PC-3 (cell line): ENCODE results near the gene PALD1. TPM values are rescaled to one million over a fixed set of nuclear protein-coding genes. Genes with fewer than 3 reads are reported as not detected.

Experiments used
- ATAC-seq: fragments of 200-7000 bp; cut with Tn5 transposase; 2 replicates; pipeline ENCODE4 v1.9.1; 2020; ENCODE audit warnings: mild to moderate bottlenecking, moderate library complexity
- BruUV-seq: library from RNA; stranded (reverse); fragments of 400-500 nt; replicated peaks from 2 replicates; lab custom pipeline; 2021; lab: Mats Ljungman, UMichigan
- CTCF ChIA-PET: fragments of 300-600 bp; sonication (Branson Sonifier 250); formaldehyde crosslinking; loops from one replicate; lab custom pipeline; 2022; ENCODE audit warnings: antibody characterized with exemption; lab: Charles Lee
- POLR2A ChIA-PET: fragments of 300-600 bp; sonication (Branson Sonifier 250); formaldehyde crosslinking; loops from one replicate; lab custom pipeline; 2022; ENCODE audit warnings: antibody characterized with exemption; ENCODE audit not compliant: unreplicated experiment; lab: Charles Lee
- DNase-seq: peaks from one replicate; pipeline ENCODE4 v3.0.0-alpha.2; 2015
- H2AFZ ChIP-seq: fragments of 300-600 bp; sonication (generic); 2 replicates; pipeline ENCODE4 v1.6.0; 2016; ENCODE audit warnings: antibody characterized with exemption, low read length
- H3F3A ChIP-seq: fragments of 300-600 bp; sonication (generic); one replicate; pipeline ENCODE4 v1.6.0; 2017; ENCODE audit warnings: antibody characterized with exemption, low read length, control low read depth, mild to moderate bottlenecking; ENCODE audit not compliant: unreplicated experiment
- H3K27ac ChIP-seq: fragments of 300-600 bp; sonication (generic); 2 replicates; pipeline ENCODE4 v1.5.1; 2016; ENCODE audit warnings: mild to moderate bottlenecking, low read length
- H3K27me3 ChIP-seq: fragments of 300-600 bp; sonication (generic); 2 replicates; pipeline ENCODE4 v1.6.1; 2016; ENCODE audit warnings: low read length, mixed read lengths
- H3K36me3 ChIP-seq: fragments of 300-600 bp; sonication (generic); 2 replicates; pipeline ENCODE4 v1.6.1; 2016; ENCODE audit warnings: low read depth, mixed run types, low read length, mixed read lengths
- H3K4me1 ChIP-seq: fragments of 300-600 bp; sonication (generic); 2 replicates; pipeline ENCODE4 v1.5.1; 2016; ENCODE audit warnings: low read length; ENCODE audit not compliant: insufficient read depth
- H3K4me2 ChIP-seq: fragments of 300-600 bp; sonication (generic); 2 replicates; pipeline ENCODE4 v1.6.0; 2016; ENCODE audit warnings: low read length
- H3K4me3 ChIP-seq: fragments of 300-600 bp; sonication (generic); 2 replicates; pipeline ENCODE4 v1.5.1; 2016; ENCODE audit warnings: mild to moderate bottlenecking, low read length, mixed read lengths
- H3K79me2 ChIP-seq: fragments of 300-600 bp; sonication (generic); 2 replicates; pipeline ENCODE4 v1.6.1; 2017; ENCODE audit warnings: low read length, mixed read lengths
- H3K9ac ChIP-seq: fragments of 300-600 bp; sonication (generic); 2 replicates; pipeline ENCODE4 v1.6.0; 2016; ENCODE audit warnings: mild to moderate bottlenecking, low read length
- H3K9me2 ChIP-seq: fragments of 300-600 bp; sonication (generic); replicated peaks from 2 replicates; pipeline ENCODE4 v1.6.1; 2016; ENCODE audit warnings: mixed run types, low read length, mixed read lengths
- H3K9me3 ChIP-seq: fragments of 300-600 bp; sonication (generic); 2 replicates; pipeline ENCODE4 v1.6.1; 2016; ENCODE audit warnings: low read length, mixed read lengths
- H4K20me1 ChIP-seq: fragments of 300-600 bp; sonication (generic); 2 replicates; pipeline ENCODE4 v1.6.1; 2016; ENCODE audit warnings: low read length, mixed read lengths
- CTCF ChIP-seq: fragments of 300-600 bp; sonication (generic); conservative IDR thresholded peaks from 2 replicates; pipeline ENCODE4 v1.5.1; 2017; ENCODE audit warnings: antibody characterized with exemption, low read depth, mild to moderate bottlenecking, low read length
- EZH2 ChIP-seq: fragments of 300-600 bp; sonication (generic); IDR thresholded peaks from one replicate; pipeline ENCODE4 v1.6.1; 2017; ENCODE audit warnings: antibody characterized with exemption, mild to moderate bottlenecking, low read length; ENCODE audit not compliant: unreplicated experiment
- EZH2phosphoT487 ChIP-seq: fragments of 300-600 bp; sonication (generic); IDR thresholded peaks from 2 replicates; pipeline ENCODE4 v1.6.1; 2018; ENCODE audit warnings: mild to moderate bottlenecking, antibody characterized with exemption, low read length, borderline replicate concordance
- intact Hi-C: fragments of 100-400 bp; cut with micrococcal nuclease; formaldehyde crosslinking; loops from 2 replicates; pipeline ENCODE4 v1.9.0; 2023
- total RNA-seq: library from RNA; depleted of rRNA; stranded (reverse); fragments of >200 nt; gene quantifications from 2 replicates; pipeline ENCODE4 v1.2.3, GENCODE V29; 2014

Gene PALD1
- total RNA-seq, 1 experiment from 2014 or later, result 0.80 TPM

GRCh38 chr10:70584909-70585544 lies 106.5 kb downstream of the PALD1 start:
- DNase-seq, result no peak
- Histone ChIP-seq H3K4me1 (peaks cover 2% of the 10 kb centered on the region), H3K9me3 (no peaks in the 10 kb centered on the region), H3K4me2 (no peak overlapping the region), H2AFZ (no peak overlapping the region), H3K9me2 (no peaks in the 10 kb centered on the region), H3K27me3 (no peaks in the 10 kb centered on the region), H3F3A (no peaks in the 10 kb centered on the region), H3K79me2 (no peaks in the 10 kb centered on the region), H4K20me1 (no peaks in the 10 kb centered on the region), H3K9ac (no peak overlapping the region), H3K36me3 (no peaks in the 10 kb centered on the region), H3K4me3 (no peak overlapping the region), H3K27ac (no peak overlapping the region)
- intact Hi-C loops, result no loop called here
- BruUV-seq, result no TSS peak
- no peak for TF ChIP-seq CTCF
- no peak for TF ChIP-seq EZH2
- TF ChIP-seq EZH2phosphoT487, result no peak
- ATAC-seq, result no peak
- CTCF ChIA-PET, result no interaction called here
- POLR2A ChIA-PET, result no interaction called here

- Histone ChIP-seq H3K27me3 (no peaks in the 10 kb centered on the region), H3K9ac (no peak overlapping the region), H3K9me2 (no peaks in the 10 kb centered on the region), H2AFZ (no peak overlapping the region), H3K4me2 (no peak overlapping the region), H3K27ac (no peak overlapping the region), H3K9me3 (no peaks in the 10 kb centered on the region), H3K4me3 (no peak overlapping the region), H3F3A (no peaks in the 10 kb centered on the region), H3K36me3 (no peaks in the 10 kb centered on the region), H3K4me1 (no peaks in the 10 kb centered on the region), H3K79me2 (no peaks in the 10 kb centered on the region), H4K20me1 (no peaks in the 10 kb centered on the region)
- intact Hi-C loops, result no loop called here
- no TSS peak for BruUV-seq
- ChIA-PET CTCF (no interaction called here), POLR2A (no interaction called here)
- ATAC-seq (no peak), DNase-seq (no peak)
- TF ChIP-seq EZH2phosphoT487, result no peak
- no peak for TF ChIP-seq EZH2
- no peak for TF ChIP-seq CTCF
Measured at GRCh38 chr10:70585578-70586169, 107.1 kb downstream of the PALD1 start.

- Histone ChIP-seq H2AFZ (no peak overlapping the region), H3F3A (no peaks in the 10 kb centered on the region), H3K4me1 (no peaks in the 10 kb centered on the region), H3K9me3 (no peaks in the 10 kb centered on the region), H3K79me2 (no peaks in the 10 kb centered on the region), H3K9me2 (no peaks in the 10 kb centered on the region), H3K27ac (no peak overlapping the region), H3K4me3 (no peak overlapping the region), H3K36me3 (no peaks in the 10 kb centered on the region), H3K27me3 (no peaks in the 10 kb centered on the region), H4K20me1 (no peaks in the 10 kb centered on the region), H3K9ac (no peak overlapping the region), H3K4me2 (no peak overlapping the region)
- no TSS peak for BruUV-seq
- ChIA-PET CTCF (no interaction called here), POLR2A (no interaction called here)
- ATAC-seq (no peak), DNase-seq (no peak)
- TF ChIP-seq CTCF, result no peak
- TF ChIP-seq EZH2phosphoT487, result no peak
- no peak for TF ChIP-seq EZH2
- intact Hi-C loops, result no loop called here
Measured at GRCh38 chr10:70586348-70586930, 107.9 kb downstream of the PALD1 start.
